Epidermal melanocyte (primary cell): ENCODE data around the gene GNPDA2.
"Not testable (repeated sequence)": the region's sequence is repeated elsewhere in the genome, so short reads cannot be mapped to it uniquely, and the experiment has no call there.

Experiments used
- DNase-seq: peaks from one replicate; pipeline ENCODE4 v3.0.0; 2011; ENCODE audit warnings: low spot score; ENCODE audit not compliant: insufficient read length

GNPDA2 gene

DNA sequence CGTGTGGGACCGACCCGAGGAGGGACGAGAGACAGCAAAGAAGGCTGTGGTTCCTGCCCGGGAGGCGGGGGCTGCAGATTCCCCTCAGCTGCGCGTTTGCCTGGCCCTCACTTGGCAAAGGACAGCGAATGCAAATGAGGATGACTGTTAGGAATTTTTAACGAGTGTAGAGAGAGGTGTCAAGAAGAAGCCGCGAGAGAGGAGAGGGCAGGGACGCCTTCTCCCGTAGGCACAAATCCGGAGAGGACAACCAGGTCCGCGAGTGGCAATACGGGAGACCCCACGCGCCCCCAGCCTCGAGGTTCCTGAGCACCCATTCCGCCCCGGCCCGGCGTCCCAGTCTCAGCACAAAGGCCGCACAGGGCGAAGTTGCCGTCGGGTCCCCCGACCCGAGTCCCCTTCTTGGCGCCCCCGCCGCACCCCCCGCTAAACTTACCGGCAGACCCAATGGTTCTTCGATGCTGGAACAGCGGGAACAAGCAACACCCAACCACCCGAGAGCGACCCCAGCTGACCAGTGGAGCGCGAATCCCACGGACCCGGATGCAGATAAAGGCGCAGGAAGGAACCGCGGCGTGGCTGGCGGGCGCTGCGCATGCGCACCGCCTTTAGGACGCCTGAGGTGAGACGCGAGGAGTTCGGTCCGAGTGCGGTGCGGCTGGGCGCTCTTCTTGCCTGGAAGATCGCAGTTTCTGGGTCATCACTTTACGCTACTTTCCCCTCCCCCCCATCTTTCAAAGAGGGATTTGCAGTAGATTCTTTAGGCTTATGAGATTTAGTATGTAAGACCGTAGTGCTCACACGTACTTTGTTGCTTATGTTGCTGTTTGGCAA, at the start of gene GNPDA2:
Gene GNPDA2, minus strand, starts transcription at position 519 of the 834 bp plus-strand sequence. CDS start 4,349 bp downstream, outside the sequence.
- peak; percentile 81 for DNase-seq

DNA sequence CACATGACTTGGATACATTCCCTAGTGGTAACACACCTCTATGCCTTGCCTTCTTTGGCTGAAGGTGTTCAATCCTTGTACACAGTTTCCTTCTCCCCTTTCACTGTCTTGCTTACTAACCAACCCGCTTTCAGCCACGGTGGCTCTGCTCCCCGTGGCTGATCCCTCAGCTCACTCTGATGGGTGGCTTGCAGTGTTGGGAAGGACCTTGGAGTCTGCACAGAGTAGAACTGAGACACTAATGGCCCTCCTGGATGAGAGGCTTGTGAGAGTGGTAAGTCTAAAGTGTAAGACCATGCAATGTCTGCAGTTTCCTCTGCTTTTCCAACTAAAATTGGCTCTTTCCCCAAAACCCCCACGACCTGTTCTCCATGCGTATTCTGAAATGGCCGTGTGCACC, 46.0 kb upstream of the GNPDA2 start:
- DNase-seq = no peak

DNA sequence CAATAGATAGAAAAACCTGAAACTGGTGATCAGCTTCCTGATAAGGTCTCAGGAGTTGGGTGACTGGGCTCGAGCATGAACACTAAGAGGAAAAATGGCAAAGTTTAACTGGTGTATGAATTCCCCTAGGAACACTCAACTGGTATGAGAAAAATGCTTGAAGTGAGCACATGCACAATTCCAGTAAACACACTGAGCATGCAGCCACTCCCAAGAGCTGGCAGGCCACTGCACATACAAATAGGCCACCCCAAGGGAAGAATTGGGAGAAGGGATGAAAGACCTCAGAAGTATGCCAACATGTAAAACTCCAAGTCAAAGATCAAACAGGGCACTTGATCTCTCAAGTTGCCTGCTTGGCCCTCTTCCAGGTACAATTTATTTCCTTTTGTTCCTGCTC, 45.4 kb upstream of the GNPDA2 start:
- DNase-seq = no peak

DNA sequence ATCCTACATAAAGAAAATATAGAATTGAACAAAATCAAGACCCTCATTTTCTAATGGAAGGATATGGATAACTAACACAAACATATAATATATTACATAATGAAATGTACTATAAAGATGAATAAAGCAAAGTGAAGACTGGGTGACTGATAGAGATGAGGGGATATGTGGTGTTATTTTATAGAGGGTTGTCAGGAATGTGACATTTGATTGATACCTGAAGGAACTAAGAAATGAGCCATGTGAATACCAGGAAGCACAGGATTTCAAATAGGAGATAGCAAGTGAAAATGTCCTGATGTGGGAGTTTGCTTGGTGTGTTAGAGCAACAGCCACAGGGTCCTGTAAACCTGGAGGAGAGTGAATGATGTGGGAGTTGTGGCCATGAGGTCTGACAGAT, 40.1 kb upstream of the GNPDA2 start:
- no peak for DNase-seq

DNA sequence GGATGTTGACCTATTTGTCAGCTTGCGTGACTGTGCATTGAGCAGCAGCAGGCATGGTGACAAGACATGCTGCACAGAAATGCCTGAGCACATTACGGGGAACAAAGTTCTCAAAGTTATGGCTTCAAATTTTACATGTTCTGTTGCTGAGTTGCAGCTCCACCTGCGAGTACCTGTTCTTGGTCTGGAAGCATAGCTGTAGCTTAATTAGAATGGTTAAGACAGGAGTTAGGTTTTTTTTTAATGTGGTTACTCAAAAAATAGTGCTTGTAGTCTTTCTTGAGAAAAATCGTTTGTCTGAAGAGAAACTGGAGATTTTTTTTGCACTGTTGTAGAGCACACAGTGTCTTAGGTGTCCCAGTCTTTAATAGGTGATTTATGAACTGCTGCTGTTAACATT, 38.8 kb upstream of the GNPDA2 start:
- no peak for DNase-seq

DNA sequence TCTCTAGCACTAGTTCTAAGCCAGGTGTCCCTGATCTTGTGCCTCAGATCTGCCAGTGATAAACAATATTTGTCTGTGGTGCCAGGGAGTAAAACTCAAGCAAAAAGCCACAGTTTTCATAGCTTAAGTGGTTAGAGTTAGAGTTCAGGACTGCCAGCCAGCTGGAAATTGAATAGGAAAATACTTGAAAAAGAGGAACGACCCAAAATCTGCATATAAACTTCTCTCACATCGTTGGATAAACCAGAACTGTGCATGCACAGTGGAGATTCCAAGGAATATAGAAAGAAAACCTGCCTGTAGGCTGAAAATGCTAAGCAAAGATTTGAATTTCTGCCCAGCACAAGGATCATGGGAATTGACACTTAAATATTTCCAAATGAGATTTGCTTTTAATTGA, 35.0 kb upstream of the GNPDA2 start:
- no peak for DNase-seq

DNA sequence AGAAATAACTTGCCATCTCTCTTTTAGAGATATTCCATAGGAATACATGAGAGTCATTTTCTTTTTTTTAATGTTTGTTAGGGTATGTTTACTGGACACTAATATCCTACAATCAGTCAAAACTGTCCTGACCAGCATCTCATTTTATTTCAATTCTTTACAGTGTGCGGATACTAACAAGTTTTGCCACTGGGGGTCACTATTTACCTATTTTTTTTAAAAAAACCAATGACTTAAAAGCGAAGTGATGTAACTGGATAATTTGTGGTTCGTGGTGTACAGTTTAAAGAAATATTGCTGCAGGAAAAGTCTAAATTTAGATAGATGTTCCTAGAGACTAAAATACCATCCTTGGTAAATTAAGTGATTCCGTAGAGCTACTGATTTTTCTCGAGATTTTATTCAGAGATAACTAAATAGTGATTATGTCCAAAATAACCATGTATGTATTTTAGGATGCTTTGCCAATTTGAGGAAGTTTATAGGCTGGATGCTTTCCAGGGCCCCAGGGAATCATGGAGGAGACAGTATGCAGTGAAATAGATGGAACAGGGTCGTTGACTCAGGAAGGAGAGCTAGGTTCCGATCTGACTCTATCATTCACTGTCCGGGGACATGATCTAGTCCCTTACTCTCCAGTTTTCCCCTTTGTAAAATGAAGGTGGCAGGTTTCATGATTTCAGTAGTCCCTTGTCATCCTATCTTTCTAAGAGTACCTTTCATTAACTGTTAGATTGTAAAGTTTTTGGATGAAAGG, 34.0 kb upstream of the GNPDA2 start:
- peak; percentile 19 for DNase-seq

DNA sequence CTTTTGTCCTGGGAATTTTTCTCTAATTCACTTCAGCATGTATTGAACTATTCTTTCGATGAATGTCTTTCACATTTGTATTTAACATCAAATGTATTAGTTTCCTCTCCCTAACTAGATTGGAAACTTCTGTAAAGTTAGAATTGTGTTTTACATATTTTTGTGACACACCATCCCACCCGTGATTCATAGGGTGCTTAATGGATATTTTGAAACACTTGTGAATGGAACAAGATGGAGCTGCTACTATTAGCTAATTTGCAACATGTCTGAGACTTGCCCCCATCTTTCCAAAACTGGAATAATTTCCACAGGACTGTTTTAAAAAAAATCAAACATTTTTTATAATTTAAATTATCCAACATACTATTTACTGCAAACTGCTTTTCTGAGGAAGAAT, 30.2 kb upstream of the GNPDA2 start:
- DNase-seq = no peak

DNA sequence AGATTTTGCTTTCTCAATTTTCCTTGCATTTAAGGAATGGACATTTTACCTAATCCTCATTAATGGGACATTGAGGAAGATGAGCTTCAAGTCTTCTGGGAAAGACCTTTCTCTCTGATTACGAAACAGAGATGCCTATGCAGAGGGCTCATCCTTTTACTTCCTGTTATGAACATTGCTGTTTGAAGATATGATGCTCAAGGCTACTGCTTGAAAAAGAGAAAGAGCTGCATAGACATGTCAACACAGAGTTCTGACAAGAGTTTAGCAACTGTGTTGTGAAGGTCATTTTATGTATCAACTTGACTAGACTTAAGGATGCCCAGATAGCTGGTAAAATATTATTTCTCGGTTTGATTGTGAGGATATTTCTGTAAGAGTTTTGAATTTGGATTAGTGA, 13.8 kb upstream of the GNPDA2 start:
- DNase-seq = no peak

DNA sequence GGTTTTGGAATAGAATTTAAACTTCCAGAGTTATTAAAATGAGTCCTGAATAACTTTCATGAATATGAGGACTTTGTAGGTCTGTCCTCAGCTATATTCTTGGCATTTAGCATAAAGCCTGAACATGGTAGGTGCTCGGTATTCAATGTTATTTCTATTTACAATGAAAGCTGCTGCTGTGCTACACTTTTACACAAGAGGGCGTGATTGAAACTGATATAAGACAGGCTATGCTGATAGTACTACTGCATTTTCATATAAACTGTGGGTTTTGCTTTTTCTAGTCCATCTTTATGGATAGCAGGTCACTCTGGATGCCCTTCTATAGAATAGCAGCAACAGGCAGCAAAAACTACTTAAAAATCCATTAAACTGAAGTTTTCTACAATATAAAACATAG, 12.3 kb upstream of the GNPDA2 start:
- DNase-seq = no peak

DNA sequence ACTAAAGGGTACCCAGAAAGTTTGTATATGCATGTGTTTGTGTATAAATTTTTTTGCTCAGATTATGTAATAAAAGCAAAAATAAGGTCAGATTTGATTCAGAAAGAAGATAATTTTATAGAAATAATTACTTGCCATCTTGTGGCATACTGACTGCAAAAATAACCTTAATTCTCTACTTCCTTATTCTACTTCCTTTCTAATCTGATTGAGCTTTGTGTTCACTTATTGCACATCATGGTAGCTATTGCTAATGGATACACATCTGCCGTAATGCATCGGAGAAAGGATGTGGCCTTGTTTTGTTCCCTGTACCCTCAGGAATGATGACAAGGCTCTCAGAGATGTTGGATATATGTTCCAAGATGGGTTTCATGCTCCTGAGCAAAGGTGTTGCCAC, 10.5 kb upstream of the GNPDA2 start:
- no peak for DNase-seq

DNA sequence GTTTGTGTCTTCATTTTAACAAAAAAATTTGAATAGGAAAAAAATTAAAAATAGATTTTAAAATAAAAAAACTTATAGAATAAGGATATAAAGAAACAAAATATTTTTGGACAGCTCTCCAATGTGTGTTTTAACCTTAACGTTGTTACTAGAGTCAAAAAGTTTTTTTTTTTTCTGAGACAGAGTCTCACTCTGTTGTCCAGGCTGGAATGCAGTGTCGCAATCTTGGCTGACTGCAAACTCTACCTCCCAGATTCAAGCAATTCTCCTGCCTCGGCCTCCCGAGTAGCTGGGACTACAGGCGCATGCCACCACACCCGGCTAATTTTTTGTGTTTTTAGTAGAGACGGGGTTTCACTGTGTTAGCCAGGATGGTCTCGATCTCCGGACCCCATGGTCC, 2.3 kb upstream of the GNPDA2 start:
- DNase-seq = not testable (repeated sequence)

DNA sequence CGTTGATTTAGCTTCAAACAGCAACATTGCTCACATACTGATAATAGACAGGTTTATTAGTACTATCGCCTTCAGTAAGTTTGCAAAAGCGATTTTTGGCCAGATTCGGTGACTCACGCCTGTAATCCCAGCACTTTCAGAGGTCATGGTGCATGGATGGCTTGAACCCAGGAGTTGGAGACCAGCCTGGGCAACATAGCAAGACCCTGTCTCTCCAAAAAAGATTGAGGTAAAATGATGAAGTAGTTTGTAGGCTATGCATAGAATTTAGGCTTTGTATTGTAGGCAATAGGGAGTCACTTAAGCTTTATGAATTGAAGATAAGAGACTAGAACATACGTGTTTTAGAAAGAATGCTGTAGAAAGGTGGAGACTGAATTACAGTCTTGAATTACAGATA, 1.1 kb upstream of the GNPDA2 start:
- DNase-seq = no peak

DNA sequence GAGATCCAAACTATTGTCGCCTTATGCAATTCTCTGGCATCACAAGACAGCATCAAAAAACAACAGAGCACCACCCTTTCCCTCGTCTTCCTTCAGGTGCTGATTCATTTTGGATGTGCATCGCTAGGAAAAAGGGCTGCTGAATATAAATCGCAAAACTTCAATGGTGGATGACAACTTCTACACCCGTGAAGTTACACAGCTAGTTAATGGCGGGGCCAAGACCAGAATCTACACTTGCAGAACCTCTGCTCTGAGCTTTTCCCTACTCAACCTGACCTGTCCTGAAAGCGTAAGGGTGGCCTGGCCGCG, 674 bp downstream of the GNPDA2 start:
- no peak for DNase-seq

DNA sequence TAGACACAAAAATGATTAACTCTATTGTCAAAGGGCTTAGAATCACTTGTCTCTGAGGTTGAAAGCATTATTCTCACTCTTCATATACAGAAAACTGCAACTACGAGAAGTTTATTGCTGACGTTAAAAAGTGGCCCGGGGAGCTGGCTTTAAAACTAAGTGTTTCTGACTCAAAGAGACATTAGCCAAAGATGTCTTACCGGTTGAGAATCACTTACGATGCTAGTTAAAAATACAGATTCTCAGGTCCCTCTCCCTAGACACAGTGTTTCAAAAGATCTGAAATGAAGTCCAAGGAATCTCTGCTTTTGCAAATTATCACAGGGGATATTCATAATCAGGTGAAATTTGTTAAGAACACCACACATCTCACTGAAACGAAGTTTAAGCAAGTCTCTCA, 1.2 kb downstream of the GNPDA2 start:
- DNase-seq = no peak

DNA sequence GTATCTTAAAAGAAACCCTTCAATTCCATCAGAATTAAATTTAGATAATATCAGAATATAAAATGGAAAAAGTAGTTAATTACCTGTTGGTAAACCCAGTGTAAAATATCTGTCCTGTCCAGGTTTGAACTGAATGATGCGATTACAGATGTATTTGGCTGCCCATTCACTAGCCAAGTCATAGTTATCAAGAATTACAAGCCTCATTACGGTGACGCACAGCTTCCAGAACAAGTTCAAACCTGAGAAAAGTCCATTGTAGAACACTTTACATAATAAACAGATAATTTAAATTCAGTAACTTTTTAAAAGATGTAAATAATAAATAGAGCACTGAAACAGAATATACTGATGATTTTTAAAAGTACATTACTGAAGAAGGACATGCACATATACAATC, 4.4 kb downstream of the GNPDA2 start:
- no peak for DNase-seq

DNA sequence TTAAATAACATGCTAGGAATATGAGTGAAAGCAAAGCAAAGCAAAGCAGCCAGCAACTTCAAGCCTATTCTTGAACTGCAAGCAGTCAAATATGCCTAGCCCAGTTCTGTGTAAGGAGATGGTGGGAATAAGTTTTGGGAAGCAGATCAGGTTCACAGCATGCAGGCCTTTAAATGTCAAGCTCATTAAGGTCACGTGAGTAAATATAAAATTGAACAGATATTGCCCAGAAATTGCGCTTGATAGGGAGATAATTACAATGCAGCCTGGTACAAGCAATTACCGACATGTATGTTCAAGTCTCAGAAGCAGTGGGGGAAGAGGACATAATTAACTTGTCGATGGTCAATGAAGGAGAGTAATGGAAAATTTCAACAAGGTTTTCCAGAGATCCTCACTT, 6.0 kb downstream of the GNPDA2 start:
- DNase-seq = no peak

DNA sequence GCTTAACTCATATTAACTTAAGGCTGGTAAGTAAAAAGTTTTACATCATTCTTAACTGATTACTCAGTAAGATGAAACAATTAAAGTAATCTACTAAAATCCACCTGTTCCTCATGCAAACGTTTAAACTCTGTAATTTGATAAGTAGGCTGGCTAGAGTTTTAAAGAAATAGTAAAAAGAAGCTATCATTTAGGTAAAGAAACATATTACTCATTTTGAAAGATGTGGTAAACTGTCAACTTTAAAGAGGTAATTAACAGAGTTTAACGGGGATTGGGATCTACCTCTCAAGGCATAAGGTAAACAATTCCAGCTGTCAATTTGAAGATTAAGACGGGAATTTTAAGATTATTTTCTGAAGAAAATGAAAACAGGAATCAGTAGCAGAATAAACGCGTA, 9.8 kb downstream of the GNPDA2 start:
- no peak for DNase-seq

DNA sequence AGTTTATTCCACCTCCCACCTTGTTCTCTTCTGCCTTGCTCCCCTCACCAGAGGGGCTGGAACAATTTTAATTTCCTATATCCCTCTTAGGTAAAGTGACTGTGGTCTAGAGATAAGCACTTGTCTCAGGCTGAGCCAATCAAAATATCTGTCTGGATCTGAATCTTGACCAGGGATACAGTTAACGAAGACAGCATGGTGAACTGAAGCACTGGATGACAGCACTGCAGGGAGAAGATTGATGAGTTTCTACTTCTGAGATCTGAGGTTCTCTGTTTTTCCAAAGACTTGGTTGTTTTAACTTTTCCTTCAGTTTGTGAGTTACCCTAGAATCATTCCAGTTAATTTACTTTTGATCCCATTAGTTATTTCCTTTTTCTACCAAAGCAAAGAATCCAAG, 13.2 kb downstream of the GNPDA2 start:
- no peak for DNase-seq

DNA sequence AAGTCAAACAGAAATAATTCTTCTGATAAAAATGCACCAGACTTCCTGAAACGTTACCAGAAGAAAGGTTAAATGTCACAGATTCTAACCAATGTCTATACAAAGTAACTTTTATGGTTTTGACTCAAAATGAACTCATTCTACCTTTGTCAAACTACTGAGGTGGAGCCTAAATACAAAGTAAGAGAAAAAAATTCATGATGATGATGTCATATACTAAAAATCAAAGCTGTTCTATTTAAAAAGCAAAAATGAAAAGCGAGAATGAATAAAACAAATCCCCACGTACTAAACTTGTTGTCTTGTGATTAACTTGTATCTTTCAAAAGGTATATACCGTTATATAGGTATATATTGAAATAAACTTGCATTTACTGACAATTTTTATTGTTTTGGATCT, 21.7 kb downstream of the GNPDA2 start:
- DNase-seq = no peak

DNA sequence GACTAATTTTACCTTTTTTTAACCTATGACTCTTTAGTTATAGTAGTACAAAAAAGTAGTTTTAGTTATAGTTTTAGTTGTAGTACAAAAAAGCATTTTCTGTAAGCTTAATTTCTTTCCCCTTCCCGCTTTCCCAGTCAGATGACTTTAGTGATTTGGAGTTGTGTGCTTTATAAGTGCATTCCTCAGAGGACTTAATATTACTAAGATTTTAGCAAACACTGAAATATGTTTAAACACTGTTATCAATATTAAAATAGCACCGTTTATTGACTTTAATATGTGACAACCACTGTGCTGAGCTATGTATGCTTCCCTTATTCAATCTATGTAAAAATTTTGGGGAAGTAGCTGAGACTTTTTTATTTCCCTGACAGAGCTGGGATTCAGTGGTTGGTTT, 25.3 kb downstream of the GNPDA2 start:
- no peak for DNase-seq

DNA sequence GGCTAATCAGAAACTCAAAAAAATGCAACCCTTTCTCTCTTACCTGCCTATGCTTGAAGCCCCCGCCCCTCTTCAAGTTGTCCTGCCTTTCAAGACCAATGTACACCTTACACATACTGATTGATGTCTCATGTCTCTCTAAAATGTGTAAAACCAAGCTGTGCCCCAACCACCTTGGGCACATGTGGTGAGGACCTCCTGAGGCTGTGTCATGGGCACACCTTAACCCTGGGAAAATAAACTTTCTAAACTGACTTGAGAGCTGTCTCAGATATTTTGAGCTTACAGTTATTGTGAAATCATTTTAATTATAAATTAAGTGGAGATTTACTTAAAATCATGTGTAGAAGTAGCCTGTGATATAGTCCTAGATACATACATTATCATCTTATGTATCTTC, 25.9 kb downstream of the GNPDA2 start:
- DNase-seq = no peak

DNA sequence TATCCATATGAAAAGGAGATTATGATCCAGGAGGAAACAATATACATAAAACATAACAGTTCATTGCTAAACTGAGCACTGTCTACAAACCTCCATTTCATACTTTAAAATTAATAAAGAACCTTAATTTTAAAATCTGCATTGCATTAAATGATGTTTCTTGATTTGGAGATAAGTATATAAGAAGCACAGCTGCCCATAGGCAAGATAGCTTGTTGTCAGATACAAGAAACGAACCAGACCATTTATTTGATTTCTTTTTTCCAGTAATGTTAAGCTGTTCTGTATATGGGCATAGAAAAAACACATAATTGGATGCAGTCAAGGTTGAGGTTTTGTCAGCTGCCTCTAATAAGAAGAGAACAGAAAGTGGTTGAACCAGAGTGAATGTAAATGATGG, 41.7 kb downstream of the GNPDA2 start:
- no peak for DNase-seq
